ENCODE data around the gene ATP9A.

Gene ATP9A

GRCh38 chr20:51562332-51563173 lies 205.6 kb downstream of the ATP9A start:
- peaks cover 13% of the 10 kb centered on the region for H3K4me1 ChIP-seq (ENCODE audit: low read depth, poor library complexity, severe bottlenecking)
- no peak overlapping the region for H3K27ac ChIP-seq
- H3K4me2 ChIP-seq = no peak overlapping the region
- no peak overlapping the region for H3K4me3 ChIP-seq (IDR thresholded peaks at IDR 0.05; ENCODE audit: insufficient read depth, low read depth, low read length)
- no peak overlapping the region for H2AFZ ChIP-seq (ENCODE audit: low read depth)
- H3K27me3 ChIP-seq (ENCODE audit: insufficient read depth, low read depth) = no peaks in the 10 kb centered on the region
- H3K9ac ChIP-seq = no peak overlapping the region
- H3K79me2 ChIP-seq (ENCODE audit: insufficient read depth, low read depth) = no peaks in the 10 kb centered on the region
- no peaks in the 10 kb centered on the region for H4K20me1 ChIP-seq (ENCODE audit: insufficient read depth)
- H3K36me3 ChIP-seq (ENCODE audit: insufficient read depth) = no peaks in the 10 kb centered on the region
- TF ChIP-seq, protein P1, sequence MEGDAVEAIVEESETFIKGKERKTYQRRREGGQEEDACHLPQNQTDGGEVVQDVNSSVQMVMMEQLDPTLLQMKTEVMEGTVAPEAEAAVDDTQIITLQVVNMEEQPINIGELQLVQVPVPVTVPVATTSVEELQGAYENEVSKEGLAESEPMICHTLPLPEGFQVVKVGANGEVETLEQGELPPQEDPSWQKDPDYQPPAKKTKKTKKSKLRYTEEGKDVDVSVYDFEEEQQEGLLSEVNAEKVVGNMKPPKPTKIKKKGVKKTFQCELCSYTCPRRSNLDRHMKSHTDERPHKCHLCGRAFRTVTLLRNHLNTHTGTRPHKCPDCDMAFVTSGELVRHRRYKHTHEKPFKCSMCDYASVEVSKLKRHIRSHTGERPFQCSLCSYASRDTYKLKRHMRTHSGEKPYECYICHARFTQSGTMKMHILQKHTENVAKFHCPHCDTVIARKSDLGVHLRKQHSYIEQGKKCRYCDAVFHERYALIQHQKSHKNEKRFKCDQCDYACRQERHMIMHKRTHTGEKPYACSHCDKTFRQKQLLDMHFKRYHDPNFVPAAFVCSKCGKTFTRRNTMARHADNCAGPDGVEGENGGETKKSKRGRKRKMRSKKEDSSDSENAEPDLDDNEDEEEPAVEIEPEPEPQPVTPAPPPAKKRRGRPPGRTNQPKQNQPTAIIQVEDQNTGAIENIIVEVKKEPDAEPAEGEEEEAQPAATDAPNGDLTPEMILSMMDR (conservative IDR thresholded peaks at IDR 0.05; ENCODE audit: low read depth, low read length) = no peak

DNA sequence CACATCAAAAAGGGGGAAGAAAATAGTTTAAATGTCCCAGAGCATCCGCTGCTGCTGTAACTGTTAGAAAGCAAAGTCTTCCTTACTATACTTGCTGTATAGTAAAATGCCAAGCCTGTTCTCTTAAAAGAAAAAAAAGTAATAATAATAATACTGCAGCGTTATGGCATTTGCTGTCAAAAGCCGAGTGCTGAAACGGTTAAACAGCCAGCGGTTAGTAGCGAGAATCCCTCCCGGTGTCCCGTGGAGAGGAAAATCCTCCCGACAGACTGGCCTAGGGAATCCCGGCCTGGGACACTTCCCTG lies 206.2 kb downstream of the ATP9A start:
- H3K4me2 ChIP-seq = no peak overlapping the region
- peaks cover 13% of the 10 kb centered on the region for H3K4me1 ChIP-seq (ENCODE audit: low read depth, poor library complexity, severe bottlenecking)
- no peaks in the 10 kb centered on the region for H3K36me3 ChIP-seq (ENCODE audit: insufficient read depth)
- TF ChIP-seq, protein P1 (conservative IDR thresholded peaks at IDR 0.05; ENCODE audit: low read depth, low read length) = no peak
- no peak overlapping the region for H3K4me3 ChIP-seq (IDR thresholded peaks at IDR 0.05; ENCODE audit: insufficient read depth, low read depth, low read length)
- H3K27ac ChIP-seq = no peak overlapping the region
- H4K20me1 ChIP-seq (ENCODE audit: insufficient read depth) = no peaks in the 10 kb centered on the region
- no peaks in the 10 kb centered on the region for H3K79me2 ChIP-seq (ENCODE audit: insufficient read depth, low read depth)
- no peak overlapping the region for H3K9ac ChIP-seq
- H2AFZ ChIP-seq (ENCODE audit: low read depth) = no peak overlapping the region
- H3K27me3 ChIP-seq (ENCODE audit: insufficient read depth, low read depth) = no peaks in the 10 kb centered on the region

DNA sequence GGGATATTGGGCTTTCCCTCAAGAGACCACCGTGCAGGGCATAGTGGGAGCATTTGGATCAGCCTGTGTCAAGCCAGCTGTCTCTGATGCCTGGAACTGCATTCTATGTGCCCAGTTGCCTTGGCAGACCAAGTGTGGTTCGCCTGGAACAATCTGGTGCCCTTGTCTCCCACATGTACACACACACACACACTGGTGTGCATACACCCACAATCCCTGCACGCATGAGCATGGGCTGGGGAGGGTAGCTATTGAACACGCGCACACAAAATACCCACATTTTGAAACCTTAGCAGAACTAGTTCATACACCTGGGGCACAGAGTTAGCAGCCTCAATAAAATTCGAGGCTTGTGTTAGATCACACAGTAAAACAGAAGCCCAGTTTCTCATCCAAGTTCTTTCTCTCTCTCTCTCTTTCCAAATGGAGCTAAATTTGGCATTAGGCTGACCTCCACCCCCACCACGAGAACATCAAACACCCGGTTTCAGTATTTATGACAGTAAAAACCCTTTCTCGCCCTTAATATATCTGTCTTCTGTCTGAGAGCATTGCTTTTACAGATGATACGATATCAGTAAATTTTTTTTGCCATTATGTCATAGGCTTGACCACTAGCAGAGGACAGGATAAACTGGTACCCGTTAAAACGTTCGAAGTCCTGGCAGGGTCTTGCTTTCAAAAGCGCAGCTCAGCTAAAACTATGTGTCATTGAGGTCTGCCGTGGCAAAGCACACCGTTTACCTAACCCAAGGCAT lies 207.5 kb downstream of the ATP9A start:
- no peaks in the 10 kb centered on the region for H3K36me3 ChIP-seq (ENCODE audit: insufficient read depth)
- H3K27ac ChIP-seq = no peak overlapping the region
- H3K4me2 ChIP-seq = no peak overlapping the region
- H2AFZ ChIP-seq (ENCODE audit: low read depth) = no peak overlapping the region
- H3K4me1 ChIP-seq (ENCODE audit: low read depth, poor library complexity, severe bottlenecking) = peaks cover 6% of the 10 kb centered on the region
- H3K9ac ChIP-seq = no peak overlapping the region
- no peak overlapping the region for H3K4me3 ChIP-seq (IDR thresholded peaks at IDR 0.05; ENCODE audit: insufficient read depth, low read depth, low read length)
- TF ChIP-seq, protein P1 (conservative IDR thresholded peaks at IDR 0.05; ENCODE audit: low read depth, low read length) = no peak
- H4K20me1 ChIP-seq (ENCODE audit: insufficient read depth) = no peaks in the 10 kb centered on the region
- H3K27me3 ChIP-seq (ENCODE audit: insufficient read depth, low read depth) = no peaks in the 10 kb centered on the region
- no peaks in the 10 kb centered on the region for H3K79me2 ChIP-seq (ENCODE audit: insufficient read depth, low read depth)

- H3K27me3 ChIP-seq (ENCODE audit: insufficient read depth, low read depth) = no peaks in the 10 kb centered on the region
Observed at GRCh38 chr20:51560042-51560441, 208.1 kb downstream of the ATP9A start.

More at GRCh38 chr20:51560042-51560441, 208.1 kb downstream of the ATP9A start:
- TF ChIP-seq, protein P1 (conservative IDR thresholded peaks at IDR 0.05; ENCODE audit: low read depth, low read length) = no peak
- H4K20me1 ChIP-seq (ENCODE audit: insufficient read depth) = no peaks in the 10 kb centered on the region
- no peaks in the 10 kb centered on the region for H3K79me2 ChIP-seq (ENCODE audit: insufficient read depth, low read depth)
- no peaks in the 10 kb centered on the region for H3K36me3 ChIP-seq (ENCODE audit: insufficient read depth)
- H3K27ac ChIP-seq = no peak overlapping the region
- H2AFZ ChIP-seq (ENCODE audit: low read depth) = no peak overlapping the region
- H3K4me2 ChIP-seq = no peak overlapping the region
- no peak overlapping the region for H3K9ac ChIP-seq
- H3K4me3 ChIP-seq (IDR thresholded peaks at IDR 0.05; ENCODE audit: insufficient read depth, low read depth, low read length) = no peak overlapping the region
- H3K4me1 ChIP-seq (ENCODE audit: low read depth, poor library complexity, severe bottlenecking) = no peaks in the 10 kb centered on the region

All from KMS-11 (cell line).